ENCODE results near the gene DACT3.

DNA sequence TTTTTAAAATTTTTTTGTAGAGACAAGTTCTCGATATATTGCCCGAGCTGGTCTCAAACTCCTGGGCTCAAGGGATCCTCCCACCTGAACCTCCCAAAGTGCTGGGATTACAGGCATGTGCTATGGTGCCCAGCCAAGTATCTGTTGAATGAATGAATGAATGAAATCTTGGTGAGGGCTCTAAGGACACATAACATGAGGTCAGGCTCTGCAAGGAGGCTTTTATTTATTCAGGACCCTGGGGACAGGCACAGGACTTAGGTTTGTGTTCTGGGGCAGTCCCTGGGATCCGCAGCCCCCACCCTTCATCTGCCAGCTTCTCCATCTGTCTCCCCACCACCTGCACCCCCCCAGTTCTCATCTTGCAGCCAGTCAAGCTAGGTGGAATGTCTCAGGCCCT lies 40.7 kb downstream of the DACT3 start:
- TF ChIP-seq, protein P1, sequence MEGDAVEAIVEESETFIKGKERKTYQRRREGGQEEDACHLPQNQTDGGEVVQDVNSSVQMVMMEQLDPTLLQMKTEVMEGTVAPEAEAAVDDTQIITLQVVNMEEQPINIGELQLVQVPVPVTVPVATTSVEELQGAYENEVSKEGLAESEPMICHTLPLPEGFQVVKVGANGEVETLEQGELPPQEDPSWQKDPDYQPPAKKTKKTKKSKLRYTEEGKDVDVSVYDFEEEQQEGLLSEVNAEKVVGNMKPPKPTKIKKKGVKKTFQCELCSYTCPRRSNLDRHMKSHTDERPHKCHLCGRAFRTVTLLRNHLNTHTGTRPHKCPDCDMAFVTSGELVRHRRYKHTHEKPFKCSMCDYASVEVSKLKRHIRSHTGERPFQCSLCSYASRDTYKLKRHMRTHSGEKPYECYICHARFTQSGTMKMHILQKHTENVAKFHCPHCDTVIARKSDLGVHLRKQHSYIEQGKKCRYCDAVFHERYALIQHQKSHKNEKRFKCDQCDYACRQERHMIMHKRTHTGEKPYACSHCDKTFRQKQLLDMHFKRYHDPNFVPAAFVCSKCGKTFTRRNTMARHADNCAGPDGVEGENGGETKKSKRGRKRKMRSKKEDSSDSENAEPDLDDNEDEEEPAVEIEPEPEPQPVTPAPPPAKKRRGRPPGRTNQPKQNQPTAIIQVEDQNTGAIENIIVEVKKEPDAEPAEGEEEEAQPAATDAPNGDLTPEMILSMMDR (IDR thresholded peaks at IDR 0.05) = no peak
- no peak for TF ChIP-seq TCF7L2 (IDR thresholded peaks at IDR 0.05; ENCODE audit: low read depth, low read length)
